GM18507 (cell line): Measurements from ENCODE around the gene BCAS4.

Experiments used
- DNase-seq: peaks from one replicate; pipeline ENCODE4 v3.0.0; 2011; ENCODE audit warnings: low read depth; ENCODE audit not compliant: insufficient read length; ENCODE audit errors: extremely low spot score
- FAIRE-seq: peaks from 2 replicates; lab custom pipeline; 2011; peaks lifted over from hg19 to GRCh38; lab: Jason Lieb, UNC

The BCAS4 gene

DNA sequence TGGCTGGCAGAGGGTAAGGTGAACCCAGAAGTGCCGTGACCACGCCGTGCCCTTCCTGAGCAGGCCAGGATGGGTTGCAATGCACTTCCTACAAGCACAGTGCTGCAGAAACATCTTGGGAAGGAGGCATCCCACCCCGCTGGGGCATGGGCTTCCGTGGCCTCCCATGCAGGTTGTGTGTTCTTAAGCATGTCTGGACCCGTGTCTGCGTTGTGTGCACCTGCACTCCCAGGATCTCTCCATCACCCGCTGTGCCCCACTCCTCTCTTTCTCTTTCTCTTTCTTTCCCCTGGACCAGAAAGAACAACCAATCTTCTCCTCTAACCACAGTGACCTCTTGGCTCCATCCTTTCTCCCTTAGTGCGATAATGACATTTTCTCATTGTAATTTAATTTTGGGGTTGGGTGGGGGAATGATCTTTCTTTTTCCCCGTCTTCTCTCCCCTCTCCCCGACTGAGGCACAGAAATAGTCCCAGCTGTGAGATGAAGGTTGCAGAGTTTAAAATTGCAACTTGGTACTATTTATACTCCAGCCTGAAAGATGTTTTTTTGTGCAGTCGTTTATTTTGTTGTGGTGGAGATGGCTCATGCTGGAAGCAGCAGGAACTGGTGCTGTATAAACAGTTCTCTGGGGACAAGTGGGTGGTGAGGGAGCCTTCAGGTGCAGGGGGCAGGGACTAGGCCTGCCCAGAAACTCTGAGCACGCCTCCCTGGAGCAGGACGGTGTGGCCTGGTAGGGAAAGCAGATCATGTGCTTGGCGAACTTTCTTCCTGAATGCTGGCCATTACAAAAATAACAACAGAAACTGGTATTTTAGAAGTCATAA lies 20.5 kb downstream of the BCAS4 start:
- peak; percentile 92 for FAIRE-seq
- DNase-seq: no peak

DNA sequence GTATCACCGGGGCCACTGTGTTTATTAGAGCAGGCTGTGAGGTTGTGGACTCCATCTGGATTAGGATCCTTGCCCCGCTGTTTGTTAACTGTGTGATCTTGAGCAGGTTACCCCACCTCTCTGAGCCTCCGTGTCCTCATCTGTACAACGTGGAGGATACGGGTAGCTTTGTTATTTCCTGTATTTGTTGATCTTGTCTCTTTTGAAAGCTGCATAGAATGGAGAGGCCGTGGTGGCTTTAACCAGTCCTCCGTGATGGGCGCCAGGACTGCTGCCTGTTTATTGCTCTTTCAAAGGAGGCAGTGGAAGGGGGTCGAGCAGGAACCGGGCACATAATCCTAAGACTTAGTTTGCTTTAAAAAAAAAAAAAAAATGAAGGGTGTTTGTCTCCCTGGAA lies 22.9 kb downstream of the BCAS4 start:
- FAIRE-seq: no peak
- no peak for DNase-seq

GRCh38 chr20:50819349-50819748 lies 24.5 kb downstream of the BCAS4 start:
- FAIRE-seq: peak; percentile 60

GRCh38 chr20:50820515-50821256 lies 25.8 kb downstream of the BCAS4 start:
- FAIRE-seq (no peak), DNase-seq (no peak)

More at GRCh38 chr20:50819349-50819748, 24.5 kb downstream of the BCAS4 start:
- no peak for DNase-seq

DNA sequence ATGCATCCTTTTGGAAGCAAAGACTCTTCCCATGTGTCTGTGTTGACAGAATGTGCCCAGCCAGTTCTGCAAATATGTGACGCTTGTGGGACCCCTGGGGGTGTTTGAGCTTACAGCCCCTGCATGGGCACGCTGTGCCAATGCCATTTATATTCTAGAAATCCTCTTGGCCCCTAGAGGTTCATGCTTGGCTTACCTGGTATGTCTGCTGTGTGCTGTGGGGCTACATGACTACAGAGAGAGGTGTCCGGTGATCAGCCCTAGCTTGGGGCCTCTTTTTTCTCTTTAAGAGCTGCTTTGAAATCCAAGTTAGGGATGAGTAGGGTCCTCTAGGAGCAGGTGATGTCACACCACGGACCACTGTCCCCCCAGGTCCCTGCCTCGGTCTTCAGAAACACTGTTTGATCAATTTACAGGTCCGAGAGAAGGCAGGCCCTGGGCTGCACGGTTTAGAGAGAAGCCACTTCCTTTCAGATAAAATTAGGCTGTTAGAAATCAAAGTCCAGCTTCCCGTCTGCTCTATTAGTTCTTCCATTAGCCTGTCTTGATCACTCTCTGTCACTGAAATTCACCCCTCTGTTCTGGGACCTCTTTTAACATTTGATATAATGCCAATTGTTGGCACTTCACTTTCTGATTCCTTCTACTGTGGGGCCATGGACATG lies 26.5 kb downstream of the BCAS4 start:
- peak; percentile 70 for FAIRE-seq
- DNase-seq: no peak

GRCh38 chr20:50821994-50822393 lies 27.1 kb downstream of the BCAS4 start:
- no peak for DNase-seq
- FAIRE-seq: peak; percentile 72

DNA sequence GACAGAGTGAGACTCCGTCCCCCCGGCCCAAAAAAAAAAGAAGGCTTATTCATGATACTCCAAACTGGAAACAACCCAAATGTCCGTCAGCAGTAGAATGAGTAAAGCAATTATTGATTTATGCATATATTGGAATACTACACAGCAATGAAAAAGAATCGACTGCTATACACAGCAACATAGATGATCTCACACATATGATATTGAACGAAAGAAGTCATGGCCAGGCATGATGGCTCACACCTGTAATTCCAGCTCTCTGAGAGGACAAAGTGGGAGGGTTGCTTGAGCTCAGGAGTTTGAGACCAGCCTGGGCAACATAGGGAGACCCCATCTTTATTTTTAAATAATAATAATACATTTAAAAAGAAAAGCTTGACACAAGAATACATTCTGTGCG lies 28.5 kb downstream of the BCAS4 start:
- DNase-seq (no peak), FAIRE-seq (no peak)

DNA sequence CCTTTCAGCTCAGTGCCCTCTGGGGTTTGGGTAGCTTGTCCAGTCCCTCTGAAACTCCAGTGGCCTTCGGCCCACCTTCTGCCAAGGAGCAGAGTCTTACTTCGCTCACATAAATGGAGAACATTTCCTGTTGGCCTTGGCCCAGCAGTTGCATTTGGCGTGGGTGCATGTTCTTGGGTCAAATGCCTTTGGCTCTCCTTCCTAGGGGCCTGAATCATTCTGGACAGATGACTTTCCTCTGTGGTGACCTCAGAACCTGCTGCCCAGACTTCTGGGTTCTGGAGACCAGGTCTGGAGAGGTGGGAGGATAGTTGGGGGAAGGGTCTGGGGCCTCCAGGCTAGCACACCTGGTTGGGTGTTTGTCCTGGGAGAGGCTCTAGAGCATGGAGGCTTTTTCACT lies 29.3 kb downstream of the BCAS4 start:
- FAIRE-seq (no peak), DNase-seq (no peak)

- DNase-seq: no peak
- no peak for FAIRE-seq
These were observed 31.3 kb downstream of the BCAS4 start for GRCh38 chr20:50826121-50826520.

GRCh38 chr20:50828363-50829136 lies 33.7 kb downstream of the BCAS4 start:
- FAIRE-seq: no peak
- no peak for DNase-seq

- DNase-seq (no peak), FAIRE-seq (no peak)
These were observed 36.8 kb downstream of the BCAS4 start for GRCh38 chr20:50831622-50832021.

DNA sequence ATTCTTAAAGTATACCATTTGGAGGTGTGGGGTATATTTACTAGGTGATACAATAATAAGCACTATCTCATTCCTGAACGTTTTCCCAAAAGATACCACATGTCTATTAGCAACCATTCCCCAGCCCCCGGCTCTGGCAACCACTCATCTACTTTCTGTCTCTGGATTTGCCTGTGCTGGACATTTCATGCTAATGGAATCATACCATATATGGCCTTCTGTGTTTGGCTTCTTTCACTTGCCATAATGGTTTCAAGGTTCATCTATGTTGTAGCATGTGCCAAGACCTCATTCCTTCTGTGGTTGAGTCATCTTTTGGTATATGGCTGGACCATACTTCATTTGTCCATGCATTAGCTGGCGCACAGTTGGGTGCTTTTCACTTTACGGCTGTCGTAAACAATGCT lies 39.7 kb downstream of the BCAS4 start:
- no peak for FAIRE-seq

GRCh38 chr20:50837532-50838321 lies 42.9 kb downstream of the BCAS4 start:
- DNase-seq: peak; percentile 51
- no peak for FAIRE-seq

More for the DNA sequence above, 39.7 kb downstream of the BCAS4 start:
- no peak for DNase-seq

DNA sequence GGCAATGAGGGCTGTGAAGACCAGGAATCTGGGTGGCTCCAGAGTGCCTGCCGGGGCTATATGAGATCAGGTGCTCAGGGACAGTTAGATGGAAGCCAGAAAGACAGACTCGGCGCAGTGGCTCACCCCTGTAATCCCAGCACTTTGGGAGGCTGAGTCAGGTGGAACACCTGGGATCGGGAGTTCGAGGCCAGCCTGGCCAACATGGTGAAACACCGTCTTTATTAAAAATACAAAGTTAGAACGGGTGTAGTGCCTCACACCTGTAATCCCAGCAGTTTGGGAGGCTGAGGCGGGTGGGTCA lies 43.4 kb downstream of the BCAS4 start:
- FAIRE-seq (no peak), DNase-seq (no peak)

DNA sequence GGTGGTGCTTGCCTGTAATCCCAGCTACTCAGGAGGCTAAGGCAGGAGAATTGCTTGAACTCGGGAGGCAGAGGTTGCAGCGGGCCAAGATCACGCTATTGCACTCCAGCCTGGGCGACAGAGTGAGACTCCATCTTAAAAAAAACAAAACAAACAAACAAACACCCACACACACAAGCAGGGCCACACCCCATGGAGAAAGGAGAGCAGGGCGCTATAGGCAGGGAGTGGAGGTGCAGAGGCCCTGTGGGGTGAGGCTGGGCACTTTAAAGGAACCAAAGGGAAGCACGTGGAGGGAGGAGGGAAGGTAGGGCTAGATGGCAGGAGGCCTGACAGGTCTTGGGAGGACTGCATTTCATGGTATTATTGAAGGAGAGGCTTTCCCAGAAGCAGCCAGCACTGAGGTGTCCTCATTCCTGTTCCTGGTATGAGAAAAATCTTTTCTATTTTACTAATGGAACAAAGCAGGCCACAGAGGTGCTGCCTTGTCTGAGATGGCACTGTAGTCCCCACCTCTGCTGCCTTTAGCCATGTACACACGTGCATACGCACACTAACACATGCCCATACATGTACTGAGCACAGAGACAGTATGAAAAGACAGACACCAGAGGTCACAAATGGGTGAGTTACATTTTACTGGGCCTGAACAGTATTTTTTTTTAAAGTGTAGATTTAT lies 44.0 kb downstream of the BCAS4 start:
- FAIRE-seq (no peak), DNase-seq (no peak)

- DNase-seq (no peak), FAIRE-seq (no peak)
These were observed 48.0 kb downstream of the BCAS4 start for GRCh38 chr20:50842821-50843220.

DNA sequence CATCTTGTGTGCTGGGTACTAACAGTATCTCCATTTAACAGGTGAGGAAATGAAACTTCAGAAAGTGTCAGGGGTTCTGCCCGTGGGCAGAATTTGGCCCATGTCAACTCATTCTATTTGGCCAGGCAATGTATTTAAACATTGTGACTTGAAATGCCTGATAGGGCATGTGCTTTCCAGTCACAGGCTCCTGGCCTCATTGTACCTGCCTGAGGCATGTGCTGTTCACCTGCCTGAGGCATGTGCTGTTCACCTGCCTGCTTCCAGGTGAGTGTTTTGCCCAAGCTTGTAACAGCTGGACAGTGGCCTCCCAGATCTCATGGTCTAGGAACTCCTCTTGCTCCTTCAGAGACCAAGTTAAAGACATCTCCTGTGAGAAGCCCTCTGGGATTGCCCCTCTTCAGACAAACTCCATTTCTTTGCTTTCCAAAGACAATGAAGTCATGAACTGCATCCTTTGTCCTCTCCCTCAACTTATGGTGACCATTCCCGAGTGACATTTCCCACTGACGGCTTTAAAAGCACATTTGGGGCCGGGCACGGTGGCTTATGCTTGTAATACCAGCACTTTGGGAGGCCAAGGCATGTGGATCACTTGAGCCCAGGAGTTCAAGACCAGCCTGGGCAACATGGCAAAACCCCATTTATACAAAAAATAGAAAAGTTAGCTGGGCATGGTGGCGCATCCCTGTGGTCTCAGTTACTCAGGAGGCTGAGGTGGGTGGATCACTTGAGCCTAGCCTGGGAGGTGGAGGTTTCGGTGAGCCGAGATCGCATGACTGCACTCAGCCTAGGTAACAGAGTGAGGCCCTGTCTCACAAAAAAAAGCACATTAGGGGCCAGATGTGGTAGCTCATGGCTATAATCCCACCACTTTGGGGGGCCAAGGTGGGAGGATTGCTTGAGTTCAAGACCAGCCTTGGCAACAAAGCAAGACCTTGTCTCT lies 48.7 kb downstream of the BCAS4 start:
- peak; percentile 21 for FAIRE-seq

More for the DNA sequence above, 48.7 kb downstream of the BCAS4 start:
- no peak for DNase-seq
